HEK293T (cell line): ENCODE results near the gene OR2T5.

ENCODE experiments used
- ARNT ChIP-seq: fragments of 450-650 bp; IDR thresholded peaks from 2 replicates; pipeline ENCODE4 v1.6.1; 2017; ENCODE audit warnings: mild to moderate bottlenecking
- BHLHE40 ChIP-seq: fragments of 450-650 bp; IDR thresholded peaks from 2 replicates; pipeline ENCODE4 v1.6.1; 2016; ENCODE audit warnings: mild to moderate bottlenecking, moderate library complexity, borderline replicate concordance
- ELF4 ChIP-seq: fragments of 450-650 bp; IDR thresholded peaks from 2 replicates; pipeline ENCODE4 v1.6.1; 2017; ENCODE audit warnings: antibody characterized with exemption
- FOXA1 ChIP-seq: fragments of 450-650 bp; IDR thresholded peaks from 2 replicates; pipeline ENCODE4 v1.6.1; 2016; ENCODE audit warnings: mild to moderate bottlenecking
- SP1 ChIP-seq: fragments of 450-650 bp; IDR thresholded peaks from 2 replicates; pipeline ENCODE4 v1.6.1; 2017
- TARDBP ChIP-seq: fragments of 450-650 bp; IDR thresholded peaks from 2 replicates; pipeline ENCODE4 v1.6.1; 2016

GRCh38 chr1:248521856-248522255, 33.5 kb downstream of the OR2T5 start:
- TF ChIP-seq ARNT (no peak), FOXA1 (no peak), SP1 (no peak), ELF4 (no peak), TARDBP (no peak), BHLHE40 (no peak)
